ENCODE measurements around the gene MACIR.

MACIR gene

DNA sequence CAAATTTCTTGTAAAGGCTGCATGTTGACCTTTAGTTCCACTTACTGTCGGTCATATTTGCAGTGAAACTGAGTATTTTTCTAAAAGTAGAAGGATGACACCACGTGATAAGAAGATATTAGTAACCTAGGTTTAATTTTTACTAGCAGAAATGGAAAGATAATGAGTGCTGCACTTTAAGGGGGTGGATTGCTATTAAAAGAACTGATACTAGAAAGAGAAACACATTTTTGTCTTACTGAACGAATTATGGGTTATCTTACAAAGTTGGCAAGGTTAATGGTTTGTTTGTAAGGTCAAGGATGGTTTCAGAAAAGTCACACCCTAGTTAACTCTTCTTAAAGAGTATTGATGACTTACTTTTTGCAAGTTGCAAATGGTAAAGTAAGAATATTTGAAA, 2.4 kb downstream of the MACIR start:
- DNase-seq: no peak
- H3K4me1 ChIP-seq: no peaks in the 10 kb centered on the region; the same call in 1 of the 2 replicates

DNA sequence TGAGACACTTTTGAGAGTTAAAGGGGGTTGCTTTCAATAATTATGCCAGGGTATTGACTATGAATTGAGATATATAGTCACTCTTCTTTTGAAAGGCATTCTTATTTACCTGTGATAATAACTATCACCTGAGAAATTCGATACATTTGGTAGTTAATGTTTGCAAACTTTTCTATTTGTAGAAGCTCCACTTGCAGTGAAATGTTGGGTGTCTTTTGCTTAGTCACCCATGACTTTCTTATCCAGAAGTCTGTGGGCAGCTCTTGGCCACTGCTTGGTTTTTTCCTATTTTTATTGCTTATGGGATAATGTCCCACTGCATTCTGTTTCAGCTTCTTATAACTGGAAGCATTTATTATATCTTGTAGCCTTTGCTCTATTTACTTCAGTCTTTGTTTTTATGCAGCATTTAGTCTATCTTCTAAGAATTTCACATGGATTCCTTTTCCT, 3.9 kb downstream of the MACIR start:
- Histone ChIP-seq H3K4me1 (no peaks in the 10 kb centered on the region; the same call in 1 of the 2 replicates), H3K9me3 (no peaks in the 10 kb centered on the region), H3K36me3 (peaks cover 9% of the 10 kb centered on the region; the same call in 1 of the 2 replicates), H3K27me3 (no peaks in the 10 kb centered on the region), H3K4me3 (ENCODE audit: low read depth, low read length) (no peak overlapping the region)
- TF ChIP-seq, protein P1, sequence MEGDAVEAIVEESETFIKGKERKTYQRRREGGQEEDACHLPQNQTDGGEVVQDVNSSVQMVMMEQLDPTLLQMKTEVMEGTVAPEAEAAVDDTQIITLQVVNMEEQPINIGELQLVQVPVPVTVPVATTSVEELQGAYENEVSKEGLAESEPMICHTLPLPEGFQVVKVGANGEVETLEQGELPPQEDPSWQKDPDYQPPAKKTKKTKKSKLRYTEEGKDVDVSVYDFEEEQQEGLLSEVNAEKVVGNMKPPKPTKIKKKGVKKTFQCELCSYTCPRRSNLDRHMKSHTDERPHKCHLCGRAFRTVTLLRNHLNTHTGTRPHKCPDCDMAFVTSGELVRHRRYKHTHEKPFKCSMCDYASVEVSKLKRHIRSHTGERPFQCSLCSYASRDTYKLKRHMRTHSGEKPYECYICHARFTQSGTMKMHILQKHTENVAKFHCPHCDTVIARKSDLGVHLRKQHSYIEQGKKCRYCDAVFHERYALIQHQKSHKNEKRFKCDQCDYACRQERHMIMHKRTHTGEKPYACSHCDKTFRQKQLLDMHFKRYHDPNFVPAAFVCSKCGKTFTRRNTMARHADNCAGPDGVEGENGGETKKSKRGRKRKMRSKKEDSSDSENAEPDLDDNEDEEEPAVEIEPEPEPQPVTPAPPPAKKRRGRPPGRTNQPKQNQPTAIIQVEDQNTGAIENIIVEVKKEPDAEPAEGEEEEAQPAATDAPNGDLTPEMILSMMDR (IDR thresholded peaks at IDR 0.05; ENCODE audit: low read depth, low read length): no peak
- DNase-seq: no peak

More for the DNA sequence above, 2.4 kb downstream of the MACIR start:
- peak overlapping the region; percentile 80; the same call in 1 of the 2 replicates for H3K4me3 ChIP-seq (ENCODE audit: low read depth, low read length)
- no peaks in the 10 kb centered on the region for H3K27me3 ChIP-seq
- TF ChIP-seq, protein P1 (IDR thresholded peaks at IDR 0.05; ENCODE audit: low read depth, low read length): no peak
- H3K9me3 ChIP-seq: no peaks in the 10 kb centered on the region
- H3K36me3 ChIP-seq: no peaks in the 10 kb centered on the region; the same call in 1 of the 2 replicates

GRCh38 chr5:103263054-103263453, 4.5 kb downstream of the MACIR start:
- Histone ChIP-seq H3K9me3 (no peaks in the 10 kb centered on the region), H3K27me3 (no peaks in the 10 kb centered on the region), H3K4me3 (ENCODE audit: low read depth, low read length) (no peak overlapping the region), H3K36me3 (peaks cover 9% of the 10 kb centered on the region; the same call in 1 of the 2 replicates), H3K4me1 (no peaks in the 10 kb centered on the region; the same call in 1 of the 2 replicates)
- TF ChIP-seq, protein P1 (IDR thresholded peaks at IDR 0.05; ENCODE audit: low read depth, low read length): no peak
- DNase-seq: no peak

GRCh38 chr5:103264508-103264907, 5.9 kb downstream of the MACIR start:
- H3K4me1 ChIP-seq: no peaks in the 10 kb centered on the region; the same call in 1 of the 2 replicates
- TF ChIP-seq, protein P1 (IDR thresholded peaks at IDR 0.05; ENCODE audit: low read depth, low read length): no peak
- no peak overlapping the region for H3K4me3 ChIP-seq (ENCODE audit: low read depth, low read length)
- H3K9me3 ChIP-seq: no peaks in the 10 kb centered on the region
- H3K36me3 ChIP-seq: peaks cover 9% of the 10 kb centered on the region; the same call in 1 of the 2 replicates
- no peak for DNase-seq
- H3K27me3 ChIP-seq: no peaks in the 10 kb centered on the region

GRCh38 chr5:103270581-103270980, 12.0 kb downstream of the MACIR start:
- H3K4me3 ChIP-seq (ENCODE audit: low read depth, low read length): no peak overlapping the region
- no peaks in the 10 kb centered on the region; the same call in 1 of the 2 replicates for H3K4me1 ChIP-seq
- H3K27me3 ChIP-seq: no peaks in the 10 kb centered on the region
- TF ChIP-seq, protein P1 (IDR thresholded peaks at IDR 0.05; ENCODE audit: low read depth, low read length): no peak
- DNase-seq: no peak
- no peaks in the 10 kb centered on the region for H3K9me3 ChIP-seq
- peaks cover 9% of the 10 kb centered on the region for H3K36me3 ChIP-seq

DNA sequence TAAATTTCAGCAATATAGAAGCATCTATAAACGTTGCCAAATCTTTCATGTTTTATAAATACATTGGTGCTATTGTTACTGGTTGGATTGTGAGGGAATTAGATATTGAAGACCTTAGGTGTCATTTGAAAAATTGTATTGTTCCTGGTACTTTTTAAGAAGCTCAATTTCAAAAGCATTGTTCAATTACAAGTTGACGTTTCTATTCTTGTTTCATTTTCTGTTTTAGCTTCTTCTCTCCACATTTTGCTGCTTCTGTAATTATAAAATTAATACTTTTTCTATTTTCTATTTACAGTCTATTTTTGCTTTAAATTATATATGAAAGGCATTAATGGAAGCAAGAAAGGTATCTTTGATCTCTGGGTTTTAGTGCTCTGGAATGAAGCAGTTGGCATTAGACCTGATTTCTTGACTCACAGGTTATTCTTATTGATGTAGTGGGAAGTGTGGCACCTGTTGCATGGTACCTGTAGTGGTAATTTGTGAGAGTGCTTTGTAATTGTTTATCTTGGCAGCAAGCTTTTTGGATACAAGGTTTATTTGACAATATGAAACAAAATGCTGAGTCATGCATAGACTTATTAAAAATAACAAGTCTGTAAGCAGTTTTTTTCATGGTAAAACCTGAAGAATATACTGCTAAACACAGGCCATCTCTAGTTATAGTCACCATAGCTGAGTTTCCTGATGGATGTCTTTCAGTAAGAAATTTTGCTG, 13.2 kb downstream of the MACIR start:
- Histone ChIP-seq H3K9me3 (no peaks in the 10 kb centered on the region), H3K27me3 (no peaks in the 10 kb centered on the region), H3K4me1 (no peaks in the 10 kb centered on the region; the same call in 1 of the 2 replicates), H3K36me3 (peaks cover 17% of the 10 kb centered on the region), H3K4me3 (ENCODE audit: low read depth, low read length) (no peak overlapping the region)
- no peak for DNase-seq
- TF ChIP-seq, protein P1 (IDR thresholded peaks at IDR 0.05; ENCODE audit: low read depth, low read length): no peak
